Fibroblast of lung (primary cell): Measurements from ENCODE around the gene EPAS1. TPM values are rescaled to one million over a fixed set of nuclear protein-coding genes. Genes with fewer than 3 reads are reported as not detected.

ENCODE experiments used
- DNase-seq, 2 donors: peaks; one replicate each; pipeline versions ENCODE4 v3.0.0 to v3.0.0-alpha.2; 2010; ENCODE audit warnings: low read depth in 2 of 2
- H2AFZ ChIP-seq: 2 replicates; pipeline ENCODE4 v1.5.1; 2012; ENCODE audit warnings: low read length, control low read depth, inconsistent platforms
- H3K27ac ChIP-seq: 2 replicates; pipeline ENCODE4 v1.5.1; 2011; ENCODE audit warnings: low read length, control low read depth; ENCODE audit not compliant: insufficient read depth
- H3K27me3 ChIP-seq: 2 replicates; pipeline ENCODE4 v1.5.1; 2011; ENCODE audit warnings: mild to moderate bottlenecking, low read length; ENCODE audit not compliant: control insufficient read depth, insufficient read depth
- H3K36me3 ChIP-seq: 2 replicates; pipeline ENCODE4 v1.5.1; 2011; ENCODE audit warnings: low read length; ENCODE audit not compliant: control insufficient read depth, insufficient read depth
- H3K4me1 ChIP-seq: 2 replicates; pipeline ENCODE4 v1.5.1; 2011; ENCODE audit warnings: low read length; ENCODE audit not compliant: control insufficient read depth, insufficient read depth; ENCODE audit errors: extremely low read depth
- H3K4me2 ChIP-seq: 2 replicates; pipeline ENCODE4 v1.5.1; 2011; ENCODE audit warnings: low read length, control low read depth; ENCODE audit not compliant: insufficient read depth; ENCODE audit errors: extremely low read depth
- H3K4me3 ChIP-seq, 4 experiments: fragments of 200-600 bp in 1 of 4; sonication (generic) in 1 of 4; replicated peaks in 1 of 4; 2 replicates each; pipeline ENCODE4 v1.5.1; 2011 to 2016; ENCODE audit warnings: low read length in 4 of 4, low read depth in 3 of 4, mild to moderate bottlenecking in 3 of 4, control low read depth in 2 of 4, inconsistent platforms in 1 of 4, mixed read lengths in 1 of 4; ENCODE audit not compliant: insufficient read depth in 1 of 4; ENCODE audit errors: control extremely low read depth in 1 of 4
- H3K79me2 ChIP-seq: 2 replicates; pipeline ENCODE4 v1.5.1; 2012; ENCODE audit warnings: mild to moderate bottlenecking, low read length, inconsistent platforms; ENCODE audit not compliant: control insufficient read depth, insufficient read depth
- H3K9ac ChIP-seq: 2 replicates; pipeline ENCODE4 v1.5.1; 2011; ENCODE audit warnings: mild to moderate bottlenecking, low read length, control low read depth; ENCODE audit not compliant: insufficient read depth
- H3K9me3 ChIP-seq: 2 replicates; pipeline ENCODE4 v1.5.1; 2012; ENCODE audit warnings: low read depth, low read length; ENCODE audit not compliant: control insufficient read depth, insufficient read depth
- H4K20me1 ChIP-seq: 2 replicates; pipeline ENCODE4 v1.5.1; 2011; ENCODE audit warnings: low read length; ENCODE audit not compliant: control insufficient read depth, insufficient read depth; ENCODE audit errors: extremely low read depth
- CTCF ChIP-seq, 2 donors: IDR thresholded peaks in 1 of 2; conservative IDR thresholded peaks in 1 of 2; 1 replicate in 1 of 2; 2 replicates in 1 of 2; pipeline ENCODE4 v1.5.1; 2011 to 2012; ENCODE audit warnings: low read length in 2 of 2, control low read depth in 1 of 2, inconsistent platforms in 1 of 2, low read depth in 1 of 2, mild to moderate bottlenecking in 1 of 2
- EZH2 ChIP-seq: IDR thresholded peaks from 2 replicates; pipeline ENCODE4 v1.5.1; 2012; ENCODE audit warnings: low read length, control low read depth, mild to moderate bottlenecking; ENCODE audit errors: missing control alignments
- polyA plus RNA-seq, 2 donors: library from polyadenylated mRNA; depleted of rRNA in 1 of 2; stranded (reverse) in 1 of 2; unstranded in 1 of 2; fragments of >200 nt; gene quantifications; 2 replicates each; pipeline ENCODE4 v1.2.1, GENCODE V29; 2011 to 2012; ENCODE audit warnings: missing spikeins in 1 of 2
- total RNA-seq: library from RNA; depleted of rRNA; stranded (reverse); fragments of >200 nt; gene quantifications from 2 replicates; pipeline ENCODE4 v1.2.1, GENCODE V29; 2014

The EPAS1 gene
- total and polyA plus RNA-seq, 2 donors (not counting 1 experiment from before 2014, with no cell fraction given), result 120 to 941 TPM

- no peaks in the 10 kb centered on the region for H4K20me1 ChIP-seq
- peak; percentile 47 to 79 for DNase-seq
- no peaks in the 10 kb centered on the region for H3K36me3 ChIP-seq
- H3K4me3 ChIP-seq, result no peak overlapping the region
- no peaks in the 10 kb centered on the region for H3K9me3 ChIP-seq
- H3K9ac ChIP-seq, result no peak overlapping the region
- no peaks in the 10 kb centered on the region for H3K79me2 ChIP-seq
- H3K27me3 ChIP-seq, result peaks cover 6% of the 10 kb centered on the region
- H2AFZ ChIP-seq, result no peak overlapping the region
- TF ChIP-seq EZH2 (no peak), CTCF (conservative IDR thresholded peaks at IDR 0.05 in 1 of 2, IDR thresholded peaks at IDR 0.05 in 1 of 2; ENCODE audit: low read depth in 1 of 2, low read length in 2 of 2) (no peak)
- no peak overlapping the region for H3K27ac ChIP-seq
- H3K4me2 ChIP-seq, result no peak overlapping the region
- no peaks in the 10 kb centered on the region for H3K4me1 ChIP-seq
Observed at GRCh38 chr2:46257476-46257875, 39.7 kb upstream of the EPAS1 start.

- no peak for DNase-seq
- Histone ChIP-seq H3K9ac (no peak overlapping the region), H3K9me3 (no peaks in the 10 kb centered on the region), H3K4me3 (no peak overlapping the region), H3K27me3 (peaks cover 3% of the 10 kb centered on the region), H3K27ac (no peak overlapping the region), H2AFZ (no peak overlapping the region), H3K79me2 (no peaks in the 10 kb centered on the region), H3K4me1 (no peaks in the 10 kb centered on the region), H3K4me2 (no peak overlapping the region), H4K20me1 (no peaks in the 10 kb centered on the region), H3K36me3 (no peaks in the 10 kb centered on the region)
- TF ChIP-seq EZH2, result no peak
- no peak for TF ChIP-seq CTCF (conservative IDR thresholded peaks at IDR 0.05 in 1 of 2, IDR thresholded peaks at IDR 0.05 in 1 of 2; ENCODE audit: low read depth in 1 of 2, low read length in 2 of 2)
Observed at GRCh38 chr2:46257980-46258379, 39.2 kb upstream of the EPAS1 start.

- Histone ChIP-seq H3K27me3 (peaks cover 3% of the 10 kb centered on the region), H3K79me2 (no peaks in the 10 kb centered on the region), H3K27ac (no peak overlapping the region), H2AFZ (no peak overlapping the region), H4K20me1 (no peaks in the 10 kb centered on the region), H3K9ac (no peak overlapping the region), H3K9me3 (no peaks in the 10 kb centered on the region), H3K36me3 (no peaks in the 10 kb centered on the region), H3K4me1 (no peaks in the 10 kb centered on the region), H3K4me3 (no peak overlapping the region), H3K4me2 (no peak overlapping the region)
- DNase-seq, result peak in 1 of 2 donors; percentile 33
- TF ChIP-seq EZH2 (no peak), CTCF (conservative IDR thresholded peaks at IDR 0.05 in 1 of 2, IDR thresholded peaks at IDR 0.05 in 1 of 2; ENCODE audit: low read depth in 1 of 2, low read length in 2 of 2) (no peak)
Observed at GRCh38 chr2:46258937-46259776, 38.0 kb upstream of the EPAS1 start.
